GM21786 (cell line): ENCODE results near the gene RGCC.

ENCODE experiments used
- ATAC-seq: cut with Tn5 transposase; IDR thresholded peaks from one replicate; pipeline ENCODE4 v1.9.1; 2021; ENCODE audit not compliant: unreplicated experiment

The RGCC gene

DNA sequence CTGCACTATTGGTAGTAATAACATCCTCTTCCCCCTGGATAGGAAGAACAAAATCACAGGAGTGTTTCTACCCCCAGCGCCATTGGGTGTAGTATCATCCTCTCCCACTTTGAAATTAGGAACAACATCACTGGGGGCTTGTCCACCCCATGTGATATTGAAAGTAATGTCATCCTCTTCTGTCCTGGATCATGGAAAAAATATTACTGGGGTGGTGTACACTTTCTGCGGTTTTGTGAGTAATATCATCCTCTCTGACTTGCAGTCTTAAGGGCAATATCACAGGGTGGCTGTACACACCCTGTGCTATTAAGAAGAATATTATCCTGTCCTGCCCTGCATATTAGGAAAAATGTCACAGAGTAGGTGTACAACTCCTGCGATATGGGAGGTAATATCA lies 4.9 kb upstream of the RGCC start:
- no peak for ATAC-seq

DNA sequence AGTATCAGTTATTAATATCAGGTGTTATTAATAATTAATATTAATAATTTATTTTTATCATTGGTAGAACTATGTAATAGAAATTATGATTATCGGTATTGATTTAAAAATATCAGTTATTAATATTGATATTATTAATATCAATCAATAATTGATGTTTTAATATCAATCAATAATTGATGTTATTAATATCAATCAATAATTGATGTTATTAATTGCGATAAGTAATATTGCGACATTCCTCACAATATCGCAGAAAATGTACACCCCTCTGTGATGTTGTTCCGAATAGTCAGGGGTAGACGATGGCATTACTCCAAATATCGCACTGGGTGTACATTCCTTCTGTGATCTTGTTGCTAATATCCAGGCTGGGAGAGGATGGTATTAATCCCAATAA lies 3.7 kb upstream of the RGCC start:
- ATAC-seq, result no peak

DNA sequence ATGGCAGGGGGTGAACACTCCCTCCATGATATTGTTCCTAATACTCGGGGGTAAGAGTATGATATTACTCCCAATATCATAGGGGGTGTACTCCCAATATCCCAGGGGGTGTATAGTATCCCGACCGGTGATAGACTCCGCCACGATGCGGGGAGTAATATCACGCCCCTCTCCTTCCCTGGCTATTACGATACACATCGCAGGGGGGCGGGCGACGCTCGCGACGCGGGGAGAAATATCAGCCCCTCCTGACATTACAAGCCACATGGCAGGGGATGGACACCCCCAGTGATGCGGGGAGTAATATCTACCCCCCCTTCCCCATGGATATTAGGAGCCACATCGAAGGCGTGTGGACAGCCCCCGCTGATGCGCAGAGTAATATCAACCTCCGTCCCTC lies 3.2 kb upstream of the RGCC start:
- ATAC-seq, result no peak

DNA sequence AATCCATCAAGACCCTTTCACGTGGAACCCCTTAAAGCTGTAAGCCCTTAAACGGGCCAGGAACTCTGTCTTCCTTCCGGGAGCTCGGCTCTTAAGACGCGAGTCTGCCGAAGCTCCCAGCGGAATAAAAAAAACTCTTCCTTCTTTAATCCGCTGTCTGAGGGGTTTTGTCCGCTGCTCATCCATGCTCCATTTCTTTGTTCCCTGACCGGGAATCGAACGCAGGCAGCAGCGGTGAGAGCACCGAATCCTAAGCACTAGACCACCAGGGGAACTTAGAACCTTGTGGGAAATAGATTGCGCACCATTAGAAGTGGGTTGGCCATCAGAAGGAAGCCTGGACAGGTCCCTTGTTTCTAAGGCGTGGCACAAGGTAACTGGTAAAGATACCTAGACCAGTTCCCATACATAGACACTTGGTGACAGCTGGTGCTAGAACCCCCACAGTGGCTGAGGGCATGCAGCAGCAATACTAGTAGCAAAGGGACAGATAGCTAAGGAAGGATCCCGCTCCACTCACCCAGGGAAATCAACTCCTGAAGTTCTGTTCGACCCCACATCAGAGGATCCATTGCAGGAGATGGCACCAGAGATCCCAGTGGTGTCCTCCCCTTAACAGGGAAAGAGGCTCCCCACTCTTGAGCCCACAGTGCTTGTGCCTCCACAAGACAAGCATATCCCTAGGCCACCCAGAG lies 1.5 kb upstream of the RGCC start:
- ATAC-seq, result no peak

DNA sequence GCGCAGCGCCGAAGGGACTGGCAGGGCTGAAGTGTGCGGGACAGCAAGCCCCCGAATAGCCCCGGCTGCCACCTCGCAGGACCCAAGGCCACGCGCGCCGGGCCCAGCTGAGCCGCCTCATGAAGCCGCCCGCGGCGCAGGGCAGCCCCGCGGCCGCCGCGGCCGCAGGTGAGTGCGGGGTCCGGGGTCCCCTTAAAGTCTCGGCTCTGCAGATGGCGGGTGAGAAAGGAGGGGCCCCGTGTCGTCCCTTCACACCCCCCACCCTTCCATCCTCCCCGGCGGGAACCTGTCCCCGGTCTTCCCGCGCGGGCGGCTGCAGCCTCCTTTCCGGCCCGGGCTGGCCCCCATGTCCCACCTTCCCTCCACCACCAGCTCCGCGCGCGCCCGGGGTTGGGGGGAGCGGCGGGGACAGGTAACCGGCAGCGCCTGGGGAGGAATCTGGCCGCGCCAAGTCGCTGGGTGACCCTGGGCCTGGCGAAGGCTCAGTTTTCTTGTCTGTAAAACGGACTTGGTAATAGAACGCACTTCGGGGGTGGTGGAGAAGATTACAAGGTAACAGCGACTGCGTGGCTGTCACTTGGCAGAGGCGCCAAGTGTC lies 338 bp downstream of the RGCC start:
- ATAC-seq, result peak; percentile 19

DNA sequence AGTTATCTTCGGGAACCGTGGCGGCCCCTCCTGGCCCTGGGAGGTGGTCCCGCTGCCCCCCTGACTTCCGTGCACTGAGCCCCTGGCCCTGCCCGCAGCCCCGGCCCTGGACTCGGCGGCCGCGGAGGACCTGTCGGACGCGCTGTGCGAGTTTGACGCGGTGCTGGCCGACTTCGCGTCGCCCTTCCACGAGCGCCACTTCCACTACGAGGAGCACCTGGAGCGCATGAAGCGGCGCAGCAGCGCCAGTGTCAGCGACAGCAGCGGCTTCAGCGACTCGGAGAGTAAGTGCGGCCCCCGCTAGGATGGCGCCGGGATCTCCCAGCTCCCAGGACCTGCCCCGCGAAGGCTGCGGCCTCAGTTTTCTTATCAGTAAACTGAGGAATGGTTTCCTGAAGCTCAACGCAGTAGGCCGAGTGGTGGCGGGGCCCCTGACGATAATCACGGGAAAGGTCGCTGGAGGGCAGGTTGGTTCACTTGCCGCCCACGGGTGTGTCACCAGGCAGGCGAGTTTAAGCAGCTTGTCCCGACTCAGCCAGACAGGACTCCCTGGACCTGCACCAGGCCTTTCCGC lies 924 bp downstream of the RGCC start:
- peak; percentile 32 for ATAC-seq

DNA sequence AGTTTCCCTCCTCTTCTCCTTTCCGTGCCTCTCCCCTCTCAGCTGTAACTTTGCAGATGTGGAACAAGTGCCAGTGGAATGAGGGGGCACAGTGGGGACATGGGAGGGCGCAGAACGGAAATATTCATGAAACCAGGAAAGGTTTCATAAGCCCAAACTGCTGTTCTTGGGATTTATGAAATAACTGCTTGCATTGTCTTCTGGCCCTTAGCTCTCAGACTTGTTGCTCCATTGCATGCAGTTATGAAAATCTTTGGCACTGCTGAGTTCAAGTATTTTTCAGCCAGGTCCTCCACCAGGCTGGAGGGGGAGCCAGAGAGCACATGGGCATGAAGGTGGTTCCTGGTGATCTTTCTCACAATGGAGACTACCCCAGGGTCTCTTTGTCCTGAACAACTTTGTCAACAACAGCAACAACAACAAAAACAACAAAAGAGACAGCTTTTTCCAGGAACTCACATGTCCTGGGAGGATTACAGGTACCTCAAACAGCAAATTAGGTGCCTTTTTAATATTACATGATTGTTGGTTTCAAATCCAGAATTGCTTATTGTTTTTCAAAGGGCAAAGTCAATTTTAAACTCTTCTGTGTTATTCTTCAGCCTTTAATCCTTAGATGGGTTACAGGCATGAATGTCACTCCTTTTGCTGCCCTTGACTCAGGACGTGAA lies 1.5 kb downstream of the RGCC start:
- ATAC-seq, result no peak

DNA sequence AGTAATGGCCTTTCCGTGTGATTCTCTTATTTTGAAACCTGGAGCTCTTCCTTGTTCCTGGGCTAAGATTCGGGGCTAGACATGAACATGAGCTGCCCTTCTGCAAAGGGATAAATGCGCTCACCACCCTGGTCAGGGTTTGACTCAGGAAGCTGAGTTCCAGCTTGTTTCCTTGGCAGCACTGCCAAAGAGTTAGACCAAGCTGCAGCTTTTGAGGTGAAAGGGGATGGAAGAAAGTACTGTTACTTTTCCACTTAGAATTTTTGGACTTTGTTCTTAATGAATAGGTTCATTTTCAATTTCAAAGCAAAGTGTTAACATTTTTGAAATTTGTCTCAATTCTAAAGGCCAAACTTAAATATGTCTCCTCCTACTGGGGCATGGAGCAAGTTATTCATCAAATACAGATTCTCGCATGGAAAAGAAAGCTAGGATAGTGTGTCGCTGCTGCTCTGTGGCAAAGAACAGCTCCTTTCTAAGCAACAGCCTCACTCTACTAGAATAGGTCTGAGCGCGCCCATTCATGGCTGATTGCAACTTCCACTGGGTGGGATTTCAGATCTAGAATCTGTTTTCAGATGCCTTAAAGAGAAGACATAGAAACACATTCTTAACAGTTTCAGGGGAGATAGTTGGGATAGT lies 2.2 kb downstream of the RGCC start:
- no peak for ATAC-seq

DNA sequence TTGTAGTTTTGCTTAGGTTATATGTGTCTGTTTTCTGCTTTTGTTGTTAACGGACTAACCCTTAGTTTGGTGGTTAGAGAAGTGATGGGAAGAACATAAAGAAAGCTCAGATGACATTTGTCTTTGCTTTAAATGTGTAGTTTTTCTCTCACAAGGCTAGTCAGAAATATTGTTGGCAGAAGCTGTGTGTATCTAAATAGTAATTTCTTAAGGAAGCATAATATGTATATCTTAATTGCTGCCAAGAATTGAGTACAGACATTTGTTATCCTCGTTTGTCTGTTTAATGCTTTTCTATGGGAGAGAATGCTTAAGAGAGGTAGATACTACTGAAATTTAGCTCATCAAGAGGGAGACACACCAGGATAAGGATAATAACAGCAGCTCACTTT lies 2.7 kb downstream of the RGCC start:
- no peak for ATAC-seq

DNA sequence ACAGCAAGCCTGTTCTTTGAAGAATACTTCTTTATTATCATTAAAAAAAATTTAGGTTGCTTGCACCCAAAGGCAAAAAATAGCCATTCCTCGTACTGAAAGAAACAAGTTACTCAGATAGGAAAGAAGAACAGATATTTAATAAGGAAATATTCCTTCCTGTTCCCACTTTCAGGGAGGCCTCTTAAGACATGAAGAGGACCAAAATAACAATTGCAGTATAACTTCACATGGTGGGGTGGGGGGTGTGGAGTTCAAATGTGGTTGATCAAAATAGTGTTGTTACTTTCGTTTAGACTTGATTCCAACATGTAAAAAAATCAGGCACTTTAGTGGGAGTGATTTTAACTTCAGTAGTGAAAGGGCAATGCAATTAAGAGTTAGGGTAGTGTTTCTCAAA lies 3.6 kb downstream of the RGCC start:
- ATAC-seq, result no peak

DNA sequence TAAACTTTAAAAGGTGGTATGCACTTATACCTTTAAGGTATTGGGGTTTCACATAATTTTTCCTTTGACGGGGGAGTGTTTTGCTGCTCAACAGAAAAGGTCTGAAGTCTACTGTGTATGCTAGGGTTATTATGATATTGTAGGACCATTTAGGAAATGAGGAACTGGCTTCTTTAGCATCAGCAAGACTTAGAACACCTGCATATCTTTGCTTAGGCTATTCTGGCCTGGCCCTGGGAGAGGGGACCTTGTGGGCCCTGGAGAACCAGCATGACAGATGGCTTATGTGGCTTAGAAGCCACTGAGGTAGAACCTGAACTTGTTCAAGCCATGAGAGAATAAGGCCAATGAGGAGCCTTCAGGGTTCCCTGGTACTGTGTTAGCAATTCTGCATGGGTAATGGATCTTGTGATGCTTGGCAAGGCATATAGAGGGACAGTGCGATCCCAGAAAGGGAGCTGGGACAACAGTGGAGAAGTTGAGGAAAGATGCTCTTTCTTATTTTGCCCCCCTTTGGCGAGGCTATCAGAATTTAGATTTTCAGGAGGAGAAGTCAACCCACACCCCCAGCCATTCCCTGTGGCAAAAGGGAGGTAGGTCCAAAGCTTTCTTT lies 4.3 kb downstream of the RGCC start:
- ATAC-seq, result no peak

DNA sequence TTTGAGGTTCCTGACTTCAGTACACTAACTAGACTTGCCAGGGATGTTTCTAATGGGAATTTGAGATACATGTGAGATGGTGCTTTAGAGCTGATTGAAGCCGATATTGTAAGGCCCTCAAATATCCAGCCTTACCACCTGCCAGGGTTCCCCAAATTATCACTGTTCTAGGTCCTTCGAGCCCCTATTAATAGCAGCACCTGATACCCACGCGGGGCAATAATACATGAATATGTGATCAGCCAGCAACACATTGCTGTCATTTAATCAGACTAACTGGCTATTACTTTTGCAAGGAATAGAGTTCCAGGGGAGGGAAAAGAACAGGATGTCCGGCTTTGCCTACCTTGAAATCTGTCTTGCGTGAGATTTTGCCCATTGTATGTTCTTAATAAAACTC lies 5.1 kb downstream of the RGCC start:
- ATAC-seq, result no peak

DNA sequence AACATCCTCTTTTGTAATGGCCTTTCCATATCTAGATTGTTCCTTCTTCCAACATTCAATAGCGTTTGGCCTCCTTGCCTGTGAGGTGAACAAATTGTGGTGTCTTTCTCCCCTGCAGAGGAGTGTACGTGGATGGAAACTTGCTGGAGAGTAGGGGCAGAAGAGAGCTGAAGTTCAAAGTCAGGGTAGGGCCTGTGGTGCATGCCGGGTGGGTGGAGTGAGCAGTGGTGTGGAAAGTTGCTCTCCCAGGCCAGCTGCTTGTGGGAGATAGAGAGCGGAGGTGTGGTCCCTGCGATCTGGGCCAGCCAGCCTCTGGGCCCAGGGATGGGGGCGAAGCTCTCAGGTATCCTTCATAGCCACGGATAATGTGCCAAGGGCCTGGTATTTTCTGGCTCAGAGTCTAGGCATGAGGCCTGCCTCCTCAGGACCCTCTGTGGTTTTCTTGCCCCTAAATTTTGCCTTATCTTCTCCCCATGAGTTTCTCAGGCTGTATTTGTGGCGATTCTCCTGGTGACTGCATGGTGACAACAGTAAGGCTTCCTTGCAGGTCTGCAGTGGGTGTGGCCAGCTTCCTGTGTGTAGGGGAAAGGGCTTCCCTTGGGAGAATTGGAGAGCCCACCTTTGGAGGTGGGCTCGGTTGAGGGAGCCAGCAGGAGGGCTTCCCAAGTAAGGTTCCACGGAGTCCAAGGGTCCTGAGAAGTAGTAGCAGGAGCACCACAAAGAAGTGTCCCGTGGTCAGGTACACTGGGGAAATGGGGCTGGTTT lies 6.7 kb downstream of the RGCC start:
- ATAC-seq, result peak; percentile 57

DNA sequence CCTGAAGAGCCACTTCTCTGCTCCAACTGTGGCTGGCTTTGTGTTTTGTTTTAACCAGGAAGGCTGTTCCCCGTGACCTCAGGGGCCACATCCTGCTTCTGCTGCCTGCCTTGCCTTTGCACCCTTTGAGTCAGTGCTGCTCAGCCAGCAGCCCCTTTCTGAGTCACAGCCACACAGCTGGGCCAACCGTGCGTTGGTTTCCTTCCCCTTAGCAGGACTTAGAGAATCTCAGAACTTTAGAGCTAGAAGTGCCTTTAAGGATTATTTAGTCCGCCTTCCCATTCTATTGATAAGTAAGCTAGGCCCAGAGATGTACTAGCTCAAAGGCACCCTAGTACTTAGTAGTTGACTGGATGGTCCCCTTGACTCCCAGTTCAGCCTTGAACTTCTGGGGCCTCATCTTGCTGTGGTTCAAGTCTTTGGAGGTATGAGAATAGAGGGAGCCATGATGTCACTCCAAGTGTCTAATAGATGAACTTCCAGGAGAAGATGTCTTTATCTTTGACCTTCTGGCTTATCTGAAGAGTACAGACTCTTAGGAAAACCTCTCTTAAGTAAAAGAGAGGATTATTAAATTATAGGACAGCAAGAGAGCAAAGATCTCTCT lies 8.0 kb downstream of the RGCC start:
- ATAC-seq, result peak; percentile 92

DNA sequence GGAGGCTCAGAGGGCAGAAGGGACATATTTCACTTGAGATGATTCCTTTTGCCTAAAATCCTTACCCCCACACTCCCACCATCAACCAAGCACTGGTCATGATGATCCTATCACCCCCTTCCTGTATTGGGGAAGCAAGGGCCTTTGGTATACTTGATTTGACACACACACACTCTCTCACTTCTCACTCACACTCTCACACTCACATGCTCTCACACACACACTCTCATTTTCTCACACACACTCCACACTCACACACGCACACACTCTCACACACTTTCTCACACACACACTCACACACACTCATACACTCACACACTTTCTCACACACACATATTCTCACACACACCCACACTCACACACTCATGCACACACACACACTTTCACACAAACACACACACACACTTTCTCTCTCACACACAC lies 8.6 kb downstream of the RGCC start:
- no peak for ATAC-seq

DNA sequence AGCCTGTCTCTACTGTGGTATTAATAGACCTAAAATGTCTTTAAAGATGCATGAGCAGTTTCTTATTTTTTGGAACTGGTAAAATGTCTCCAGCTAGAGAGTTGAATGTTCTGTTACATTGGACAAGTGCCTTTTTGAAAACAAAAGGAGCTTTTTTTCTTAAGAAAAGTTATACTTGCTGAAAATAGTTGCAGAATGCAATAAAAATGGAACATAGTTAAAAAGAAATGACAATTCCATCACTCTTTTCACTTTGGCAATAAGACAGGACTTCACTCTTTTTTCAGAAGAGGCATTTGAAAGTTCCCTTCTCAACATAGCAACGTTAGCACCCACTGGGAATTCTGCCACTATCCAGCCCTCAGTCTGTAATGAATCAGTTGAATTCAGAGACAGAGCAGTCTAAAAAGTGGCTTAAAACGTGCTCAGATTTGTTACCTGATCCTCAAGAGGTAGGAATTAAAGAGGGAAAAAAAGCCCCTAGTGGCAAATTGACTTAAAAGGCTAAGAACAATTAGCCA lies 10.1 kb downstream of the RGCC start:
- no peak for ATAC-seq

DNA sequence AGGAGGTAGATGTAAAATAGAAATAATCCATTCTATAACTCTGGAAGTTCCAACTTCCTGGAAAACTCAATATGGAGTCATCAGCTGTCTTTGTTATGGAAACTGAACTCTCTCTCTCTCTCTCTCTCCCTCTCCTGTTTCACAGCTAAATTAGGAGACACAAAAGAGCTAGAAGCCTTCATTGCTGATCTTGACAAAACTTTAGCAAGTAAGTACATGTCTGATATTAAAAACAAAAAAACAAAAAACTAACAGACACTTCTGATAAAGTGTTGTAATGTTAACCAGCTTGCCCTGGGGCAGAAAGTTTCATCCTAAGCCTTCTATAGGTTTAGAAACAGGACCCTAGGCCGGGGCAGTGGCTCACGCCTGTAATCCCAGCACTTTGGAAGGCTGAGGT lies 11.3 kb downstream of the RGCC start:
- ATAC-seq, result no peak

DNA sequence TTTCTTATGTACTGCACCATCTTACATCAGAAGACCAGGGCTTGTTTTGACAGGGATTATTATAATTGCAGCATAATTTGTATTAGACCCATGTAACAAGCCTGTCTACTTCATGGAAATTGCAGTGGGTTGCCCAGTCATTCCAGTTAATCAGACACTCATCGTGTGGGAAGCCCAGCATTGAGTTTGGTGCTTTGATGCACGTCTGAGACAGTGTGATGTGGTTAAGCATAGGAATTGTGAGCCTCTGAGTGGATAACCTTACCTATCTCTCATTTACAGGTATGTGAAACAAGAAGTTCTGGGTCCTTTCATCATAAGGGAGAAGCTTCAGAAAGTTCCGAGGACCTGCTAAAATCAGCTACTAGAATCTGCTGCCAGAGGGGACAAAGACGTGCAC lies 12.8 kb downstream of the RGCC start:
- ATAC-seq, result no peak

DNA sequence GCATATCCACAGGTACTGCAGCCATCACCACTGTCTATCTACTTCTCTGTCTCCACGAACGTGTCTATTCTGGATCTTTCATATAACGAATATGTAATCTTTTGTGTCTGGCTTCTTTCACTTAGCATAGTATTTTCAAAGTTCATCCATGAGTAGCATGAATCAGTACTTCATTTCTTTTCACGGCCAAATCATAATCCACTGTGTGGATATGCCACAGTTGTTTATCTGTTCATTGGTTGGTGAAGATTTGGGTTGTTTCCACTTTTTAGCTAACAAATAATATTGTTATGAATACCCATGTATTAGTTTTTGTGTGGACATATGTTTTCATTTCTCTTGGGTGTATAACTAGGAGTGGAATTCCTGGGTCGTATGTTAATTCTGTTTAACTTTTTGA lies 14.4 kb downstream of the RGCC start:
- ATAC-seq, result no peak

DNA sequence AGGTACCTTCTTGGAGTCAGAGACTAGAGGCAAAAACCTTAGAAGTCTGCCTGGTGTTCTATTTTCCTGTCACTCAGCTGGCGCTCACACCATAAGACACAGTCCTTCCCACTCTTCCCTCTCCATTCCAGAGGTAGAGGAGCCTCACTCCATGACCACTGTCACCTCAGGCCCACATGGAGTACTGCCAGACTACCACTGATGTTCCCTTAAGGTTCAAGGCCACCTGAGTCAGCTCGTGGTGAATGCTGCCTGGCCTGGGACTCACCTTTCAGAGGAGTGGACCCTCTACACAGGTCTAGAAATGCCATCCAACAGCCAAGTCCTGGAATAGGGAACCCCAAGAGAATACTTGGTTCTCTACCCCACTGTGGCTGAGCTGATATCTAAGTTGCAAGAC lies 29.9 kb downstream of the RGCC start:
- ATAC-seq, result no peak
